Liver (tissue), 9 donors: Measurements from ENCODE around the gene CAPSL. TPM values are rescaled to one million over a fixed set of nuclear protein-coding genes. Genes with fewer than 3 reads are reported as not detected.

ENCODE experiments used
- DNase-seq: peaks from one replicate; pipeline ENCODE4 v3.0.0-alpha.2; 2017; ENCODE audit warnings: low spot score
- H3K27ac ChIP-seq, 2 donors: one replicate each; pipeline ENCODE4 v1.7.0; 2013; ENCODE audit warnings: inconsistent platforms in 2 of 2, low read length in 2 of 2, control low read depth in 1 of 2, low read depth in 1 of 2, mild to moderate bottlenecking in 1 of 2
- H3K27me3 ChIP-seq, 4 donors: one replicate each; pipeline versions ENCODE4 v1.6.1 to v1.7.0; 2013; ENCODE audit warnings: low read length in 3 of 4, inconsistent platforms in 1 of 4, mild to moderate bottlenecking in 1 of 4, moderate library complexity in 1 of 4; ENCODE audit not compliant: control insufficient read depth in 4 of 4, insufficient read depth in 4 of 4
- H3K36me3 ChIP-seq, 4 donors: one replicate each; pipeline versions ENCODE4 v1.6.1 to v1.7.0; 2013; ENCODE audit warnings: low read length in 3 of 4, mild to moderate bottlenecking in 3 of 4, low read depth in 1 of 4, moderate library complexity in 1 of 4; ENCODE audit not compliant: control insufficient read depth in 4 of 4, insufficient read depth in 3 of 4
- H3K4me1 ChIP-seq, 4 donors: one replicate each; pipeline versions ENCODE4 v1.6.1 to v1.7.0; 2013; ENCODE audit warnings: low read length in 3 of 4, mild to moderate bottlenecking in 3 of 4, moderate library complexity in 1 of 4; ENCODE audit not compliant: control insufficient read depth in 4 of 4, insufficient read depth in 4 of 4
- H3K4me3 ChIP-seq, 3 donors: one replicate each; pipeline versions ENCODE4 v1.6.1 to v1.7.0; 2013; ENCODE audit warnings: low read length in 3 of 3, control low read depth in 1 of 3, low read depth in 1 of 3, mild to moderate bottlenecking in 1 of 3
- H3K9ac ChIP-seq, 2 donors: one replicate each; pipeline ENCODE4 v1.7.0; 2013; ENCODE audit warnings: low read length in 2 of 2, mild to moderate bottlenecking in 2 of 2, moderate library complexity in 2 of 2, control low read depth in 1 of 2, low read depth in 1 of 2
- H3K9me3 ChIP-seq, 4 donors: one replicate each; pipeline versions ENCODE4 v1.6.1 to v1.7.0; 2013; ENCODE audit warnings: low read length in 3 of 4; ENCODE audit not compliant: control insufficient read depth in 4 of 4
- ATF3 ChIP-seq: IDR thresholded peaks from 2 replicates; pipeline ENCODE4 v1.6.1; 2016; ENCODE audit warnings: antibody characterized with exemption
- CTCF ChIP-seq: fragments of 150-350 bp; IDR thresholded peaks from 2 replicates; pipeline ENCODE4 v1.5.1; 2017; ENCODE audit warnings: improper control_type of control experiment, low read depth, low read length; ENCODE audit not compliant: missing input control
- EGR1 ChIP-seq, 2 donors: IDR thresholded peaks; 2 replicates each; pipeline ENCODE4 v1.6.1; 2016 to 2018; ENCODE audit warnings: antibody characterized with exemption in 2 of 2, low read depth in 2 of 2
- FOXA1 ChIP-seq: IDR thresholded peaks from 2 replicates; pipeline ENCODE4 v1.6.1; 2016; ENCODE audit warnings: antibody characterized with exemption
- FOXA2 ChIP-seq: IDR thresholded peaks from 2 replicates; pipeline ENCODE4 v1.6.1; 2016; ENCODE audit warnings: antibody characterized with exemption
- GABPA ChIP-seq, 2 donors: IDR thresholded peaks in 1 of 2; conservative IDR thresholded peaks in 1 of 2; 2 replicates each; pipeline ENCODE4 v1.6.1; 2016; ENCODE audit warnings: antibody characterized with exemption in 2 of 2, mild to moderate bottlenecking in 1 of 2, moderate library complexity in 1 of 2
- HNF4A ChIP-seq, 2 donors: conservative IDR thresholded peaks; 2 replicates each; pipeline ENCODE4 v1.6.1; 2016; ENCODE audit warnings: antibody characterized with exemption in 2 of 2, mild to moderate bottlenecking in 2 of 2
- HNF4G ChIP-seq: IDR thresholded peaks from 2 replicates; pipeline ENCODE4 v1.6.1; 2016; ENCODE audit warnings: antibody characterized with exemption
- JUND ChIP-seq, 2 donors: IDR thresholded peaks; 2 replicates each; pipeline ENCODE4 v1.6.1; 2016; ENCODE audit warnings: antibody characterized with exemption in 2 of 2
- MAX ChIP-seq: IDR thresholded peaks from 2 replicates; pipeline ENCODE4 v1.6.1; 2016; ENCODE audit warnings: antibody characterized with exemption
- NR2F2 ChIP-seq: IDR thresholded peaks from 2 replicates; pipeline ENCODE4 v1.6.1; 2016; ENCODE audit warnings: antibody characterized with exemption
- RAD21 ChIP-seq, 2 donors: IDR thresholded peaks; 2 replicates each; pipeline ENCODE4 v1.6.1; 2016; ENCODE audit warnings: antibody characterized with exemption in 2 of 2, mild to moderate bottlenecking in 2 of 2
- REST ChIP-seq: IDR thresholded peaks from 2 replicates; pipeline ENCODE4 v1.6.1; 2016; ENCODE audit warnings: antibody characterized with exemption, mild to moderate bottlenecking
- RXRA ChIP-seq, 2 donors: IDR thresholded peaks; 2 replicates each; pipeline ENCODE4 v1.6.1; 2017 to 2018; ENCODE audit warnings: antibody characterized with exemption in 2 of 2, mild to moderate bottlenecking in 1 of 2
- SP1 ChIP-seq: IDR thresholded peaks from 2 replicates; pipeline ENCODE4 v1.6.1; 2018; ENCODE audit warnings: antibody characterized with exemption, mild to moderate bottlenecking
- TAF1 ChIP-seq: conservative IDR thresholded peaks from 2 replicates; pipeline ENCODE4 v1.6.1; 2016; ENCODE audit warnings: antibody characterized with exemption, mild to moderate bottlenecking
- YY1 ChIP-seq: IDR thresholded peaks from 2 replicates; pipeline ENCODE4 v1.6.1; 2016; ENCODE audit warnings: antibody characterized with exemption, mild to moderate bottlenecking
- ZBTB33 ChIP-seq: IDR thresholded peaks from 2 replicates; pipeline ENCODE4 v1.6.1; 2016; ENCODE audit warnings: antibody characterized with exemption
- polyA plus RNA-seq, 2 donors: library from polyadenylated mRNA; stranded (reverse) in 1 of 2; unstranded in 1 of 2; fragments of 200-250 nt in 1 of 2; fragments of >200 nt in 1 of 2; fragmentation: Nextera tagmentation in 1 of 2; extraction: Ambion mirVana in 1 of 2; gene quantifications; one replicate each; pipeline versions ENCODE4 v1.2.1 to v1.2.3, GENCODE V29; 2013 to 2015
- total RNA-seq, 2 donors: library from RNA; depleted of rRNA; stranded (reverse); fragments of >200 nt; gene quantifications; one replicate each; pipeline ENCODE4 v1.2.3, GENCODE V29; 2014
- donor health status: healthy.
- donor health status: healthy.
- donor health status: healthy.
- donor health status: healthy.
- donor health status: healthy.

The CAPSL gene
- total and polyA plus RNA-seq, 4 donors, result 0.37 TPM; not detected in 3

GRCh38 chr5:35919191-35919590 is 19.2 kb downstream of the CAPSL start (continued):
- TF ChIP-seq MAX, result no peak
- TF ChIP-seq FOXA1, result no peak
- TF ChIP-seq EGR1 (IDR thresholded peaks at IDR 0.05; ENCODE audit: low read depth in 2 of 2), result no peak
- TF ChIP-seq JUND (IDR thresholded peaks at IDR 0.05), result no peak

GRCh38 chr5:35908814-35909213 is 29.6 kb downstream of the CAPSL start:
- Histone ChIP-seq H3K27me3 (peaks cover 0 to 3% (median 0%) of the 10 kb centered on the region in 4 donors), H3K36me3 (no peaks in the 10 kb centered on the region), H3K27ac (no peak overlapping the region), H3K9ac (no peak overlapping the region), H3K4me1 (no peaks in the 10 kb centered on the region), H3K4me3 (no peak overlapping the region), H3K9me3 (peaks cover 0 to 3% (median 0%) of the 10 kb centered on the region in 4 donors)
- no peak for TF ChIP-seq FOXA2
- TF ChIP-seq CTCF, result no peak
- TF ChIP-seq YY1, result no peak
- no peak for TF ChIP-seq ATF3
- TF ChIP-seq RXRA (IDR thresholded peaks at IDR 0.05), result no peak
- TF ChIP-seq HNF4G, result no peak
- TF ChIP-seq TAF1, result no peak
- no peak for TF ChIP-seq NR2F2
- no peak for TF ChIP-seq MAX
- no peak for TF ChIP-seq ZBTB33
- no peak for TF ChIP-seq SP1
- TF ChIP-seq JUND (IDR thresholded peaks at IDR 0.05), result no peak
- no peak for TF ChIP-seq EGR1 (IDR thresholded peaks at IDR 0.05; ENCODE audit: low read depth in 2 of 2)
- TF ChIP-seq RAD21 (IDR thresholded peaks at IDR 0.05), result no peak
- TF ChIP-seq FOXA1, result no peak
- TF ChIP-seq HNF4A (conservative IDR thresholded peaks at IDR 0.05), result no peak
- no peak for TF ChIP-seq GABPA (IDR thresholded peaks at IDR 0.05 in 1 of 2, conservative IDR thresholded peaks at IDR 0.05 in 1 of 2)
- no peak for TF ChIP-seq REST
- no peak for DNase-seq
